ENCODE measurements around the gene IGFBP5. TPM values are rescaled to one million over a fixed set of nuclear protein-coding genes. Genes with fewer than 3 reads are reported as not detected.

Gene IGFBP5
- total and polyA plus RNA-seq, 9 of the 15 experiments (the other 6 are each of a cell fraction or from before 2014, with no cell fraction given): 0.01 to 1.9 (median 0.03) TPM; not detected in 6

- BruUV-seq (replicated peaks): no TSS peak
- H3K4me2 ChIP-seq (ENCODE audit: insufficient read depth, low read length): no peak overlapping the region
- intact Hi-C loops (cut with micrococcal nuclease): no loop called here
- ATAC-seq (no peak), FAIRE-seq (no peak), DNase-seq (ENCODE audit: extremely low read depth in 1 of 4, low spot score in 3 of 4) (no peak)
- no peaks in the 10 kb centered on the region for H3K79me2 ChIP-seq (ENCODE audit: control insufficient read depth, insufficient read depth, low read length)
- H3K4me3 ChIP-seq: no peak overlapping the region
- H3K4me1 ChIP-seq (replicated peaks in 1 of 2; ENCODE audit: control insufficient read depth in 2 of 2, insufficient read depth in 2 of 2, low read length in 2 of 2): no peaks in the 10 kb centered on the region
- peaks cover 5 to 35% of the 10 kb centered on the region in 2 experiments for H3K27me3 ChIP-seq (ENCODE audit: control insufficient read depth in 2 of 2, insufficient read depth in 2 of 2, low read length in 2 of 2)
- no peak overlapping the region for H2AFZ ChIP-seq (ENCODE audit: low read depth, low read length)
- H3K9ac ChIP-seq (ENCODE audit: insufficient read depth in 1 of 2, low read depth in 2 of 2, low read length in 2 of 2): no peak overlapping the region
- H4K20me1 ChIP-seq (replicated peaks; ENCODE audit: control insufficient read depth, insufficient read depth, low read length): no peaks in the 10 kb centered on the region
- H3K9me3 ChIP-seq (replicated peaks; ENCODE audit: control insufficient read depth, insufficient read depth, low read depth, low read length): no peaks in the 10 kb centered on the region
- no peak for TF ChIP-seq PURB (CRISPR knock-in tag; IDR thresholded peaks at IDR 0.05; ENCODE audit: low read depth)
- TF ChIP-seq SPI1 (IDR thresholded peaks at IDR 0.05; ENCODE audit: borderline replicate concordance, low read depth, low read length): 0 out of 2 replicates have a peak, but pooled peaks have one; percentile 10
- POLR2A ChIA-PET: no interaction called here
- H3K9me1 ChIP-seq (ENCODE audit: control insufficient read depth, insufficient read depth, low read length): no peaks in the 10 kb centered on the region
- CTCF ChIA-PET (ENCODE audit: low intra/inter-chr PET ratio): no interaction called here
- in situ Hi-C loops (cut with MboI): no loop called here
- WGBS (ENCODE audit: insufficient coverage, low coverage, missing lambda C conversion rate): 5% methylated on average over 8 of the region's 8 CpGs
- no peak overlapping the region for H3K27ac ChIP-seq (ENCODE audit: extremely low read depth, low read depth, low read length)
- H3K36me3 ChIP-seq (ENCODE audit: control insufficient read depth, insufficient read depth, low read length): no peaks in the 10 kb centered on the region
Measured at GRCh38 chr2:216711348-216711747, 16.0 kb upstream of the IGFBP5 start.

DNA sequence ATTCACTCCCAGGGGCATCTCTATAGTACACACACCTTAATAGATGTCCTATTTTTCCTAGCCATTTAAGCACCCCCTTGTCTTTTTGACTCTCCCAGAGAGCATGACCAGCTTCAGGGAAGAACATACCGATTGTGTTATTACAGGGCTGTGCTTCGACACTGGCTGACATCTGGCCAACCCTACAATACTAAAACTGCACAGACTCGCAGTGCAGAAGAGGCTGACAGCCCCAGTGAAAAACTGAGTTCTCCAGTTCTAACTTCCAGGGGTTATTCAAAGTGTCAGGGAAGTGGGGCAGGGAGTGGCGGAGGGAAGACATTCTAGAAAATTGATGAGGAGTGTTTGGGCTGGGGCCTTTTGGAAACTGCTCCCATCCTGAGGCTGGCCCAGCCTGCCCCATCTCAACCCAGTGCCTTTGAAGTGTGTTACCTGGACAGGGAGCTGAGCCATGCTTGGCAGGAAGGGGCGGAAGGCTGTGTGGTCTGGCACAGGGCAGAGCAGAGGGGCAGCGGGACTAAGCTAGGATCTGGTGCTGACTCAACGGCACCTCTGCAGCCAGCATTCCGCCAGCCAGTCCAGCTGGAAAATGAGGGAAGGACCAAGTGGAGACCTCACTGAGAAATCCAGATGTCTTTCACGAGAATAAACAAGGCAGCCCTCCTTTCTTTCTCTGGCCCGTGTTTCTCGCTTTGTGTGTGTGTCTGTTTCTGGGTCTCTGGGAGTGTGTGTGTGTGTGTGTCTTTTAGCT lies 15.4 kb upstream of the IGFBP5 start:
- Histone ChIP-seq H3K79me2 (ENCODE audit: control insufficient read depth, insufficient read depth, low read length) (no peaks in the 10 kb centered on the region), H3K9me1 (ENCODE audit: control insufficient read depth, insufficient read depth, low read length) (no peaks in the 10 kb centered on the region), H4K20me1 (replicated peaks; ENCODE audit: control insufficient read depth, insufficient read depth, low read length) (no peaks in the 10 kb centered on the region), H3K4me1 (replicated peaks in 1 of 2; ENCODE audit: control insufficient read depth in 2 of 2, insufficient read depth in 2 of 2, low read length in 2 of 2) (no peaks in the 10 kb centered on the region), H2AFZ (ENCODE audit: low read depth, low read length) (no peak overlapping the region), H3K9ac (ENCODE audit: insufficient read depth in 1 of 2, low read depth in 2 of 2, low read length in 2 of 2) (no peak overlapping the region), H3K36me3 (ENCODE audit: control insufficient read depth, insufficient read depth, low read length) (no peaks in the 10 kb centered on the region), H3K4me3 (no peak overlapping the region), H3K9me3 (replicated peaks; ENCODE audit: control insufficient read depth, insufficient read depth, low read depth, low read length) (no peaks in the 10 kb centered on the region), H3K4me2 (ENCODE audit: insufficient read depth, low read length) (no peak overlapping the region), H3K27ac (ENCODE audit: extremely low read depth, low read depth, low read length) (no peak overlapping the region), H3K27me3 (ENCODE audit: control insufficient read depth in 2 of 2, insufficient read depth in 2 of 2, low read length in 2 of 2) (peaks cover 5 to 31% of the 10 kb centered on the region in 2 experiments)
- intact Hi-C loops (cut with micrococcal nuclease) (no loop called here), in situ Hi-C loops (cut with MboI) (no loop called here)
- FAIRE-seq: no peak
- no peak for ATAC-seq
- WGBS (ENCODE audit: insufficient coverage, low coverage, missing lambda C conversion rate): 9% methylated on average over 6 of the region's 11 CpGs
- CTCF ChIA-PET (ENCODE audit: low intra/inter-chr PET ratio): no interaction called here
- POLR2A ChIA-PET: no interaction called here
- BruUV-seq (replicated peaks): no TSS peak
- DNase-seq (ENCODE audit: extremely low read depth in 1 of 4, low spot score in 3 of 4): no peak
- TF ChIP-seq ZNF398 (CRISPR knock-in tag; IDR thresholded peaks at IDR 0.05) (no peak), MTF1 (CRISPR knock-in tag; IDR thresholded peaks at IDR 0.05; ENCODE audit: borderline replicate concordance) (no peak), ZNF780A (CRISPR knock-in tag; IDR thresholded peaks at IDR 0.05) (no peak), NCOA1 (IDR thresholded peaks at IDR 0.05; ENCODE audit: low read depth) (no peak), ZNF778 (CRISPR knock-in tag; IDR thresholded peaks at IDR 0.05) (no peak), STAG1 (CRISPR knock-in tag; IDR thresholded peaks at IDR 0.05; ENCODE audit: borderline replicate concordance) (no peak), ZZZ3 (IDR thresholded peaks at IDR 0.05) (no peak), ZKSCAN3 (CRISPR knock-in tag; IDR thresholded peaks at IDR 0.05) (no peak), POLR2AphosphoS2 (IDR thresholded peaks at IDR 0.05; ENCODE audit: low read length) (no peak), GTF2A2 (tag; IDR thresholded peaks at IDR 0.05) (no peak)
- TF ChIP-seq, protein P1, sequence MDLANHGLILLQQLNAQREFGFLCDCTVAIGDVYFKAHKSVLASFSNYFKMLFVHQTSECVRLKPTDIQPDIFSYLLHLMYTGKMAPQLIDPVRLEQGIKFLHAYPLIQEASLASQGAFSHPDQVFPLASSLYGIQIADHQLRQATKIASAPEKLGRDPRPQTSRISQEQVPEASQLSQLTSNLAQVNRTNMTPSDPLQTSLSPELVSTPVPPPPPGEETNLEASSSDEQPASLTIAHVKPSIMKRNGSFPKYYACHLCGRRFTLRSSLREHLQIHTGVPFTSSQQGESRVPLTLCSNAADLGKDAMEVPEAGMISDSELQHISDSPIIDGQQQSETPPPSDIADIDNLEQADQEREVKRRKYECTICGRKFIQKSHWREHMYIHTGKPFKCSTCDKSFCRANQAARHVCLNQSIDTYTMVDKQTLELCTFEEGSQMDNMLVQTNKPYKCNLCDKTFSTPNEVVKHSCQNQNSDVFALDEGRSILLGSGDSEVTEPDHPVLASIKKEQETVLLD (IDR thresholded peaks at IDR 0.05): no peak

All from K562 (cell line).